Kidney (tissue), 14 donors: Measurements from ENCODE around the gene NECTIN4. TPM values are rescaled to one million over a fixed set of nuclear protein-coding genes. Genes with fewer than 3 reads are reported as not detected.

Experiments used
- DNase-seq, 5 donors: peaks; one replicate each; pipeline ENCODE4 v3.0.0-alpha.2; 2013 to 2020
- FAIRE-seq: peaks from 2 replicates; lab custom pipeline; 2012; peaks lifted over from hg19 to GRCh38; lab: Jason Lieb, UNC
- H3K27ac ChIP-seq, 2 donors: one replicate each; pipeline ENCODE4 v1.7.0; 2013; ENCODE audit warnings: low read depth in 2 of 2, low read length in 2 of 2, inconsistent platforms in 1 of 2
- H3K27me3 ChIP-seq: one replicate; pipeline ENCODE4 v1.7.1; 2013; ENCODE audit warnings: low read length, inconsistent platforms; ENCODE audit not compliant: control insufficient read depth, insufficient read depth
- H3K36me3 ChIP-seq, 3 donors: one replicate each; pipeline versions ENCODE4 v1.7.0 to v1.7.1; 2013; ENCODE audit warnings: low read length in 3 of 3, control low read depth in 1 of 3, inconsistent platforms in 1 of 3; ENCODE audit not compliant: insufficient read depth in 3 of 3, control insufficient read depth in 2 of 3
- H3K4me1 ChIP-seq, 3 donors: one replicate each; pipeline versions ENCODE4 v1.7.0 to v1.7.1; 2013; ENCODE audit warnings: low read length in 3 of 3, inconsistent platforms in 1 of 3, low read depth in 1 of 3; ENCODE audit not compliant: control insufficient read depth in 2 of 3, insufficient read depth in 2 of 3
- H3K4me3 ChIP-seq, 3 donors: one replicate each; pipeline versions ENCODE4 v1.7.0 to v1.8.1; 2013; ENCODE audit warnings: low read length in 3 of 3, control low read depth in 1 of 3, inconsistent platforms in 1 of 3
- H3K9ac ChIP-seq, 3 donors: one replicate each; pipeline versions ENCODE4 v1.7.0 to v1.7.1; 2013; ENCODE audit warnings: low read length in 3 of 3, control low read depth in 1 of 3, inconsistent platforms in 1 of 3
- H3K9me3 ChIP-seq, 3 donors: one replicate each; pipeline versions ENCODE4 v1.7.0 to v1.7.1; 2013; ENCODE audit warnings: low read length in 3 of 3, control low read depth in 1 of 3, inconsistent platforms in 1 of 3; ENCODE audit not compliant: control insufficient read depth in 2 of 3, insufficient read depth in 1 of 3
- CTCF ChIP-seq: IDR thresholded peaks from 3 replicates; pipeline ENCODE4 v1.5.1; 2012; ENCODE audit warnings: mild to moderate bottlenecking, moderate library complexity, borderline replicate concordance; ENCODE audit not compliant: insufficient read depth; ENCODE audit errors: extremely low read depth
- intact Hi-C: fragments of 100-400 bp; cut with DNase I; formaldehyde crosslinking; loops from one replicate; pipeline ENCODE4 v1.11.1; 2022
- polyA plus RNA-seq: library from polyadenylated mRNA; stranded (reverse); fragments of 350-450 nt; fragmentation: Illumina TruSeq; extraction: RNeasy Lipid Tissue Mini Kit (QIAGEN cat#74804); gene quantifications from one replicate; pipeline ENCODE4 v1.2.3, GENCODE V29; 2014; ENCODE audit warnings: low read depth, low replicate concordance; ENCODE audit not compliant: insufficient read depth
- total RNA-seq: library from RNA; stranded (reverse); fragmentation: NEBNext Ultra II Directional; extraction: Animal tissue kit (Norgen Biotek cat#: 25700); gene quantifications from one replicate; pipeline ENCODE4 v1.2.1, GENCODE V29; 2021
- donor health status: control.
- donor health status: control.
- donor health status: control.
- donor health status: control.
- donor health status: control.
- donor health status: DM: yes; HTN: yes; CAD: no.
- donor health status: Normal renal cell carcinoma (clear cell type).

Gene NECTIN4
- total and polyA plus RNA-seq, 2 donors from 2014 or later = 2.7 to 12.8 TPM

GRCh38 chr1:161048949-161049722, 40.2 kb downstream of the NECTIN4 start:
- H3K36me3 ChIP-seq = no peaks in the 10 kb centered on the region
- no peak for DNase-seq
- no peak overlapping the region for H3K9ac ChIP-seq
- H3K27ac ChIP-seq = no peak overlapping the region
- intact Hi-C loops = no loop called here
- FAIRE-seq = no peak
- no peaks in the 10 kb centered on the region for H3K27me3 ChIP-seq
- peaks cover 3 to 7% (median 6%) of the 10 kb centered on the region in 3 donors for H3K4me1 ChIP-seq
- no peaks in the 10 kb centered on the region for H3K9me3 ChIP-seq
- no peak overlapping the region for H3K4me3 ChIP-seq
- TF ChIP-seq CTCF = no peak

- Histone ChIP-seq H3K27ac (no peak overlapping the region), H3K4me3 (no peak overlapping the region), H3K9ac (no peak overlapping the region), H3K4me1 (peaks cover 3 to 8% (median 7%) of the 10 kb centered on the region in 3 donors), H3K36me3 (peaks cover under 1 to 3% (median 2%) of the 10 kb centered on the region in 3 donors), H3K27me3 (no peaks in the 10 kb centered on the region), H3K9me3 (no peaks in the 10 kb centered on the region)
- intact Hi-C loops = no loop called here
- TF ChIP-seq CTCF = no peak
- DNase-seq (no peak), FAIRE-seq (no peak)
Observed at GRCh38 chr1:161047436-161048420, 41.6 kb downstream of the NECTIN4 start.

- TF ChIP-seq CTCF = no peak
- FAIRE-seq = no peak
- intact Hi-C loops = no loop called here
- Histone ChIP-seq H3K4me1 (peaks cover 3 to 8% (median 7%) of the 10 kb centered on the region in 3 donors), H3K4me3 (peak overlapping the region; percentile 87 to 97 (median 91)), H3K27me3 (no peaks in the 10 kb centered on the region), H3K36me3 (peaks cover 5 to 12% (median 11%) of the 10 kb centered on the region in 3 donors), H3K27ac (peak overlapping the region; percentile 93 to 96), H3K9me3 (no peaks in the 10 kb centered on the region), H3K9ac (peak overlapping the region in 2 of 3 donors; percentile 90 to 94)
- no peak for DNase-seq
Observed at GRCh38 chr1:161046605-161047228, 42.6 kb downstream of the NECTIN4 start.
